Fibroblast of the aortic adventitia (primary cell): ENCODE data around the gene PDZRN4. TPM values are rescaled to one million over a fixed set of nuclear protein-coding genes. Genes with fewer than 3 reads are reported as not detected.

Experiments
- DNase-seq: peaks from one replicate; pipeline ENCODE4 v3.0.0-alpha.2; 2010; ENCODE audit warnings: low read depth
- H3K4me3 ChIP-seq: 2 replicates; pipeline ENCODE4 v1.5.1; 2011; ENCODE audit warnings: low read depth, mild to moderate bottlenecking, control low read depth, low read length, moderate library complexity
- total RNA-seq: library from RNA; depleted of rRNA; stranded (reverse); fragments of >200 nt; gene quantifications from 2 replicates; pipeline ENCODE4 v1.2.3, GENCODE V29; 2012; ENCODE audit warnings: low replicate concordance
- TF ChIP-seq, protein P1 (sequence below): IDR thresholded peaks from 2 replicates; pipeline ENCODE4 v1.5.1; 2011; ENCODE audit warnings: mild to moderate bottlenecking, low read length, control low read depth, inconsistent platforms; ENCODE audit not compliant: insufficient read depth

Gene PDZRN4
- total RNA-seq, 1 donor, result not detected

DNA sequence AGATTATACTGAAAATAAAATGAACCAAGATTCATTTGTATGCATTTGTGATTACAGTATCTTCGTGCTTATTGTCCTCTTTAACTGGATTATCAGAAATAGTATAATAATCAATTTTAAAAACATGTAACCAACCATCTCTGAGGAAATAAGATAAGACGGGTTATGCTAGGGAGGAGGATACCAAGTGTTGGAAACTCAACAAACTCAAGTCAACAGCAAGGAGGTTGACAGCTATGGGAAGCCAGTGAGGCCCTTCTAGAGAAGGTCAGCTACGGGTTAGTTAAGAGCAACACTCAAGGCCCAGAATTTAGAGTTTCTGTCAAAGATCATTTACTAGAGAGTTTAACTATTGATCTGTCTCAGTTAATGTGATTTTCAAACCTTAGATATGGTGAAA, 137.2 kb downstream of the PDZRN4 start:
- TF ChIP-seq, protein P1, sequence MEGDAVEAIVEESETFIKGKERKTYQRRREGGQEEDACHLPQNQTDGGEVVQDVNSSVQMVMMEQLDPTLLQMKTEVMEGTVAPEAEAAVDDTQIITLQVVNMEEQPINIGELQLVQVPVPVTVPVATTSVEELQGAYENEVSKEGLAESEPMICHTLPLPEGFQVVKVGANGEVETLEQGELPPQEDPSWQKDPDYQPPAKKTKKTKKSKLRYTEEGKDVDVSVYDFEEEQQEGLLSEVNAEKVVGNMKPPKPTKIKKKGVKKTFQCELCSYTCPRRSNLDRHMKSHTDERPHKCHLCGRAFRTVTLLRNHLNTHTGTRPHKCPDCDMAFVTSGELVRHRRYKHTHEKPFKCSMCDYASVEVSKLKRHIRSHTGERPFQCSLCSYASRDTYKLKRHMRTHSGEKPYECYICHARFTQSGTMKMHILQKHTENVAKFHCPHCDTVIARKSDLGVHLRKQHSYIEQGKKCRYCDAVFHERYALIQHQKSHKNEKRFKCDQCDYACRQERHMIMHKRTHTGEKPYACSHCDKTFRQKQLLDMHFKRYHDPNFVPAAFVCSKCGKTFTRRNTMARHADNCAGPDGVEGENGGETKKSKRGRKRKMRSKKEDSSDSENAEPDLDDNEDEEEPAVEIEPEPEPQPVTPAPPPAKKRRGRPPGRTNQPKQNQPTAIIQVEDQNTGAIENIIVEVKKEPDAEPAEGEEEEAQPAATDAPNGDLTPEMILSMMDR, result no peak
- DNase-seq, result no peak
- H3K4me3 ChIP-seq, result no peak overlapping the region

DNA sequence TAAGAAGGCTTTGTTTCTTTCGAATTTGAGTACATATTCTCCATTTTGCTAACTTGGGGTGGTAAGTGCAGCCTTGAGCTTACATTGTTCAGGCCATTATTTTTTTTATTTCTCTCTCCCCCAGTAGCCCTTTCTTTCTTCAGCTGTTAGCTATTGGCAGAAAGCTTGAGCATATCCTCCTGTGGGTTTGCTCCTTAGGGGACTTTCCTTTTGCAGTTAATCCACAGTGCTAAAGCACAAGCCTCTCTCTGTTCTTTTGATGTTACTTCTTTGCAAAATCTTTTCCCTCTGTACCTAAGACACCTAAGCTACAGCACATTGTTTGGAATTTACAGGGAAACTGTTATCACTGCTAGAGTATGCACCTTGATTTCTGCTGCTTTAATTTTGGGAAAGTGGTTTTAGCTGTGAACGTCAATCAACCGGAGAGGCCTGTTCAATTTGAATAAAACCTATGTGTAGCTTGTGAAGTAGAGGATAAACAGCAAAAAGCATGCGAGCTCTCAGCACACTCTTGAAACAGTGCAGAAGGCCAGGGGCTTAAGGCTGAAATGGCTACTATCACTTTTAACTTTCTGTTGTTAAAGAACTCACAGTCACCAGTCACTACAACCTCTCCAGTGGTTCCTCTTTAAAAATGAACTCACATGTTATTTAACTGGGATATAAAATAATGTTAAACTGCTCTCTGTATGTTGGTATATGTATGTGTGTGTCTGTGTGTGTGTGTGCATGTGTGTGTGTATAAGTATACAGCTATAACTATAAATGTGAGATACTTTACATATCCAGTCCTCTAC, 139.2 kb downstream of the PDZRN4 start:
- TF ChIP-seq, protein P1, result no peak
- no peak overlapping the region for H3K4me3 ChIP-seq
- DNase-seq, result no peak

DNA sequence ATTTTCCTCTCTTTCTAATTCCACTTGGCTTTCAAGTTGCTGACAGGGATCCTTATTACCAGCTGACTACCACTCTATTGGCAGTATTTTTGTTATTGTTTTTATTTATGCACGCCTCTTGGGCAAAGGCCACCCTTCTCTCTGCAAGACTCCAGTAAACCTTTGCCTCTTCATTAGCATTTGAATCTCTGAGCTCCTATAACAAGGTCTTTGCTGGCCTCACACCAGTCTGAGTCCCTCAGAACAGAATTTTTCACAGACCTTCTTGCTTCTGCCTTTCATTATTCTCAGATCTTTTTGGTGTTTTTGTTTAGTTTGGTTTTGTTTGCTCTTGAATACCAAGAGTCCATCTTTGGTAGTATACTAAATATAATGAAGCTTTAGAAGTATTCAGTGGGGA, 145.9 kb downstream of the PDZRN4 start:
- TF ChIP-seq, protein P1, result no peak
- no peak overlapping the region for H3K4me3 ChIP-seq
- DNase-seq, result no peak

DNA sequence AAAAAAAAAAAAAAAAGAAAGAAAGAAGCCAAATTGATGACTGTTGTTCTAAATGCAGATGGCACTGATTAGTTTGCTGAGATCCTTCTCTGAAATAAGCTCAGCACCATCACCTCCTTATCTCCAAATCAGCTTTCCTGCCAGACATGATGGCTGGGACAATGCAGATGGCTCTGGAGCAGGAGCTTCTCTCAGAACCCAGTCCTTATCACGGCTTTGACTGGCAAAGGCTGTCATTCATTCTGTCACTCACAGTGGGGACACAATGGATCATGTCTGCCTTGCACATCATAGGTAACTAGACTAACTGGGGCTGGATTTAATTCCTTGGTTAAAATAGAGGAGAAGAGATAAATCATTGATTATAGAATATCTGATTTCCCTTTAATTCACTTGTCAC, 146.3 kb downstream of the PDZRN4 start:
- H3K4me3 ChIP-seq, result no peak overlapping the region
- no peak for DNase-seq
- TF ChIP-seq, protein P1, result no peak

DNA sequence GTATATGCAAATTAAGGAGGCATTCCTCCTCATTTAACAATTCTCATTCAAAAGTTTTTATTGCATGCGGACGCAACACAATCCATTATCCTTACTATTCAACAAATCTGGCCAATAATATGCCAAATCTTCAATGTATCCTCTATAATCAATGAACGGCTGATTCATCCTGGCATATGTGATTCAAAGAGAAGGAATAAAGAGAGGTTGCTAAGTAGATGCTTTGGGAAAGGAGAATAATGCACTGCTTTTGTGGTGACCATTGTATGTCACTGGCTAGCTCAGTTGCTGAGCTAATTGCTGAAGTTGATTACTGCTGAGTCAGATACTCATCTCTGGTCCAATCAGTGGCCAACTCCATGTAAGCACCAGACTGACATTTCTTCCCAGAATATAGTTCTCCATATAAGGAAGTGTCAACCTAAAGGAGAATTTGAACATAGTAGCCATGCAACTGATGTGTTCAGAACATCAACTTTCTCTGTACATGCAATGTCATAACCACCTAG, 148.0 kb downstream of the PDZRN4 start:
- no peak for DNase-seq
- no peak overlapping the region for H3K4me3 ChIP-seq
- TF ChIP-seq, protein P1, result no peak

DNA sequence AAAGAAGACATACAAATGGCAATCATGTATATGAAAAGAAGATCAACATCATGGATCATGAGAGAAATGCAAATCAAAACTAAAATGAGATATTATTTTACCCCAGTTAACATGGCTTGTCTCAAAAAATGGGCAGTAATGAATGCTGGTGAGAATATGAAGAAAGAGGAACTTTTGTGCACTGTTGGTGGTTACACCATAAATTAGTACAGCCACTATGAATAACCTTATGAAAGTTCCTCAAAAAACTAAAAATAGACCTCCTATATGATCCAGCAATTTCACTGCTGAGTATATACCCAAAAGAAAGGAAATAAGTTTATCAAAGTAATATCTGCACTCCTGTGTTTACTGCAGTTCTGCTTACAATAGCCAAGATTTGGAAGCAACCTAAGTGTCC, 151.7 kb downstream of the PDZRN4 start:
- no peak overlapping the region for H3K4me3 ChIP-seq
- TF ChIP-seq, protein P1, result no peak
- no peak for DNase-seq
